Nucleus accumbens (tissue), 56 donors: ENCODE measurements around the gene CNOT1.
"Not testable (repeated sequence)": the region's sequence is repeated elsewhere in the genome, so short reads cannot be mapped to it uniquely, and the experiment has no call there.

Experiments used
- DNase-seq, 56 donors: peaks; one replicate each; lab custom pipeline; 2025; lab: John Stamatoyannopoulos, UW

The CNOT1 gene

GRCh38 chr16:58629733-58630640 is at the start of gene CNOT1:
TSS of gene CNOT1 (minus strand) at chr16:58629826. CDS start at chr16:58599337, 30,489 bp downstream.
- peak; percentile 93 to 100 (median 98) for DNase-seq

DNA sequence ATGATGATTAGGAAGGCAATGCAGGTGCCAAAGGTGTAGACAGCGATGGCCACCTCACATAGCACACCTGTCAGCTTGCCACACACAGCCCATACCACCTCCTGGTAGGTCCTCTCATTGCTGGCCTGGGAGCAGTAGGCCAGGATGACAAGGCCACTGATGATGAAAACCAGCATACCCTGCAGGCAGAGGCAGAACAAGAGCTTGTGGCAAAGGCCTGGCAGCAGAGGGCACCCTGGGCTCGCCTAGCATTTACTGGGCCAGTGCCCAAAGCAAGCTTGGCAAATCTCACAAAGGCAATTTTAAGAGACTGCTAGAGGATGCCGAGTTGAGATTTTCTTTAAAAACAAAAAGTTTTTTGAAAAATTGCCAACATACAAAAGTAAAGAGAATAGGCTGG is 49.1 kb upstream of the CNOT1 start:
- peak in 39 of 56 donors; percentile 4 to 73 (median 25) for DNase-seq

DNA sequence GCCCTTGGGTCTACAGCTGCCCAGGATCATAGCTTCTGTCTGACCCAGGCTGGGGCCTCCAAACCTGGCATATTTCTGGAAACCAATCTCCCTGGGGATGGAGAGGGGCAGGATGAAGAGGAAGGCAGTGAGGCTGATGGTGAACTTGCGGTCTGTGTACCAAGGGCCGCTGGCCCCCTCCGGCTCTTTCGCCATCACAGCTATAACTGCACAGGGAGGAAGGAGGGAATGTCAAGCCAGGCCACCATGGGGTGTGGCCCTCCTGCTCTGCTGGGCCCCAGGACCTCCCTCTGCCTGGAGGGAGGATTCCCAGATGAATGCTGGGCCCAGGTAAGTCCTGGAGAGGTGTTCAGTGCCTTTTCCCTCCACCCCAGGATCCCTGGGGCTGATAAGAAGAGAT is 48.6 kb upstream of the CNOT1 start:
- no peak for DNase-seq

GRCh38 chr16:58670946-58671583 is 41.4 kb upstream of the CNOT1 start:
- no peak for DNase-seq

DNA sequence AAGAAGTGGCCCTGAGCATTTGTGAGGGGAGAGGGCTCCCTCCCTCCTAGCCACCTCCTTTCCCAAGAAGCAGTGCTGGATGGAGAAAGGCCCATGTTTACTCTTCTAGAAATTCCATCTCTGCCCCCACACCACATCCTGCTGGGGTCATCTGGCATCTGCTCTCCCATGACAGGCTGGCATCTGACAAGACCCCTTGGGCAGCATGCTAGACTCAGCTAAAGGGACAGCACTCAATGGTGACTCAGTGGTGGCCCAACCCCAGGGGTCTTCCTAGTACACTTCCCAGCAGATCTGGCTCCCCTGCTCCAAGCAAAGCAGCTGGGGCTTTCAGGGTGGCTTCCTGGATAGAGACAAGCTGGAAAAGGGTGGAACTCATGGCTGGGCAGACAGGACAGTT is 40.6 kb upstream of the CNOT1 start:
- DNase-seq, result no peak

GRCh38 chr16:58665200-58665599 is 35.6 kb upstream of the CNOT1 start:
- DNase-seq, result no peak

- DNase-seq, result peak in 26 of 56 donors; percentile 2 to 53 (median 13)
Observed at GRCh38 chr16:58661199-58661830, 31.7 kb upstream of the CNOT1 start.

GRCh38 chr16:58659911-58660310 is 30.3 kb upstream of the CNOT1 start:
- not testable (repeated sequence) for DNase-seq

- DNase-seq, result no peak
Observed at GRCh38 chr16:58658796-58659211, 29.2 kb upstream of the CNOT1 start.

GRCh38 chr16:58656899-58657298 is 27.3 kb upstream of the CNOT1 start:
- no peak for DNase-seq

GRCh38 chr16:58655215-58655596 is 25.6 kb upstream of the CNOT1 start:
- no peak for DNase-seq

GRCh38 chr16:58654560-58655214 is 25.1 kb upstream of the CNOT1 start:
- no peak for DNase-seq

DNA sequence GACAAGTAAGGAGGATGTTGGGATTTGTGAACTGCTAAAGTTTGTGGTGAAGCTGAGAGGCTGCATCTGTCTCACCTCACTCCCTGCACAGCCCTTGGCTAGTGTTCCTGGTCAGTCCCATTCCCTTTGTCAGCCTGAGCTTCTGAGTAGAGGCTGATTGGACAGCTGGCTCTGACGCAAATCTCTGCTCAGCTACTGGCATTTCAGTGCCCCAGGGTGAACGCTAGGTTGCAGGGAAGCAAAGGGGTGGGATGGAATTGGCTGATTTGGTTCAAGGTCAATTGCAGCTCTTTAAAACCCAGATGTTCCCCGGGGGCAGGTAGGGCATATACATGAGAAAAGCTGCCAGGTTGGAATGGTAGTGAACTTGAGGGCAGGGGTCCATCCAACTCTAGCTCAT is 23.1 kb upstream of the CNOT1 start:
- no peak for DNase-seq

DNA sequence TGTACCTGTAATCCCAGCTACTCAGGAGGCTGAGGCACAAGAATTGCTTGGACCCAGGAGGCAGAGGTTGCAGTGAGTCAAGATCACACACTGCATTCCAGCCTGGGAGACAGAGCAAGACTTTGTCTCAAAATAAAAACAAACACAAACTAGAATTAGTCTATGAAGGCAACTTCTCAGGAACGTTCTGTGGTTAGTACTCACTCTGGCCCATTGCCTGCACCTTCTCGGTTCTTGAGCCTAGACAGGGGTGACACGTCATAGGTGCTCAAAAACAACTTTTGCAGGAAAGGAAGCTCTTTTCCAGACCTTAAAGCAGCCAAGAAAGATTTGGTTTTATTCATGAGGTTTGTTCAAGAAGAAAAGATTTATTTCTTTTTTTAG is 22.3 kb upstream of the CNOT1 start:
- DNase-seq, result no peak

DNA sequence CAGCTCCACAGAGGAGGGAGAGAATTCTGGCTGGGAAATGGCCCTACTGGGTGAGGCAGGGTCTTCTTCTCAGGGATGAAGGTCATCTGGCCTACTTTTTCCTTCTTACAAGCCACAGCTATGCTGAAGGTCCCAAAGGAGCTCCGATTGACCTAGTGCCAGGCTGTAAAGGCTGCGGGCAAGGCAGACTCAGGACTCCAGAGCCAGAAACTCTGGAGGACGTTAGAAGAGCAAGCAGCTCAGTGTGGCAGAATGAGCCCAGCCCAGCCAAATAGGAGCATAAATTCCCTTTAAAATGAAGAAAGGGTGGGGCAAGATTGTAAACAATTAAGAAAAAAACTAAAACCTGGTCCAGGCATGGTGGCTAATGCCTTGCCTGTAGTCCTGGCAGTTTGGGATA is 20.1 kb upstream of the CNOT1 start:
- no peak for DNase-seq

- DNase-seq, result no peak
Observed at GRCh38 chr16:58647107-58647506, 17.5 kb upstream of the CNOT1 start.

- no peak for DNase-seq
Observed at GRCh38 chr16:58644765-58645487, 15.3 kb upstream of the CNOT1 start.

- no peak for DNase-seq
Observed at GRCh38 chr16:58644108-58644507, 14.5 kb upstream of the CNOT1 start.

DNA sequence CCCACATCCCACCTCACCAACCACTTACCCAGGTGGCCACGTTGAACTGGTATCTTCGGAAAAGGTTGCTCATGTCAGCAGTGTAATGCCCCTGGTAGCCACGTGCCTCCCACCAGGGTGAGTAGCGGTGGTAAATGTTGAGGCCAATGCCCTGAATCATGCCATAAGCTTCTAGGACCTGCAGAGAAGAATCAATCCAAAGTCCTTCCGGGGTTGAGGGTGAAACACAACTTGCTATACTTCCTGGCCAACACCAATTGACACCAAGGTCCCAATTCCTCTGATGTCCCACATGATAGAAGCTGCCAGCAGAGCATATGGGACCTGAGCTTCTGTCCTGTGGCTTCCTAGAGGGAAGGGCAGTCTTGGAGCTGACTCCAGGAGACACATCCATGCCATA is 11.3 kb upstream of the CNOT1 start:
- no peak for DNase-seq

- no peak for DNase-seq
Observed at GRCh38 chr16:58639836-58640235, 10.2 kb upstream of the CNOT1 start.
